ENCODE measurements around the gene ATP8B1. TPM values are rescaled to one million over a fixed set of nuclear protein-coding genes. Genes with fewer than 3 reads are reported as not detected.

The ATP8B1 gene
- total RNA-seq, 1 experiment from 2014 or later = 62.3 TPM

DNA sequence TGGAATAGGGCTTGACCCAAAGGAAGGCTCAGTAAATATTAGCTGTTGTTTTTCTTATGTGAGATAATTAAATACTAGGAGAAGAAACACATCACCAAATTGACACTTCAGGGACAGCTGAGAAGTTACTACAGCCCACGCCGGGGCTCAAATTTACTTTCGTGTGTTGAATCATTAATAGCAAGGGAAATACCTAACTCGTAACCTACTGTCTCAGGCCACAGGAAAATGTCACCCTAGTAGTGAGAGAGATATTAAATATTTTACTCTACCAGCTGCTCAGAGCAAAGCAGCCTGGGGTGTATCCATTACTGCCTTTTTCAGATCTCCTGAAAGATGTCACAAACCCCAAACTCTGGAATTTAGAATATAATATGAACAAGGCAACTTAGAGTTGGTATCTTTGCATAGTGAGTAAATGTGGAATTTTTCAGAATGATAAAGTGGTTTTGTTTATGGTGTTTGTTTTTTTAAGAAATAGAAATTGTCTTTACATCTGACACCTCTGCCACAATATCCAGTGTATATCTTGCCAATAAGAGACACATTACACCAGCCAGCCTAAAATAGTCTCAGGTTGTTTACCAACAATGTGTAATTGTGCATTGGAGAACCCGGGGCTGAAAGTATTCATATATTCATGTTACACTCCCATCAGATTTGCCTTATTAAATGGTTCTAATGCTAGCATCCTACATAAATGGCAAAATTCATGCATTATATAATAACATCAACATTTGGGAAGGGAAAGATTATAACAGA is 48.4 kb downstream of the ATP8B1 start:
- peaks cover 6% of the 10 kb centered on the region for H3K36me3 Mint-ChIP-seq (ENCODE audit: insufficient read depth, unreplicated experiment)
- H3K4me1 Mint-ChIP-seq (ENCODE audit: low read depth, unreplicated experiment) = peaks cover 34% of the 10 kb centered on the region
- intact Hi-C loops (cut with micrococcal nuclease; ENCODE audit: unreplicated experiment) = no loop called here
- peaks cover 4% of the 10 kb centered on the region for H3K9me3 Mint-ChIP-seq (ENCODE audit: low read depth, unreplicated experiment)
- no peak overlapping the region for H3K4me3 Mint-ChIP-seq (ENCODE audit: low read depth, unreplicated experiment)
- no peaks in the 10 kb centered on the region for H3K27me3 Mint-ChIP-seq (ENCODE audit: unreplicated experiment)
- TF ChIP-seq, protein P1, sequence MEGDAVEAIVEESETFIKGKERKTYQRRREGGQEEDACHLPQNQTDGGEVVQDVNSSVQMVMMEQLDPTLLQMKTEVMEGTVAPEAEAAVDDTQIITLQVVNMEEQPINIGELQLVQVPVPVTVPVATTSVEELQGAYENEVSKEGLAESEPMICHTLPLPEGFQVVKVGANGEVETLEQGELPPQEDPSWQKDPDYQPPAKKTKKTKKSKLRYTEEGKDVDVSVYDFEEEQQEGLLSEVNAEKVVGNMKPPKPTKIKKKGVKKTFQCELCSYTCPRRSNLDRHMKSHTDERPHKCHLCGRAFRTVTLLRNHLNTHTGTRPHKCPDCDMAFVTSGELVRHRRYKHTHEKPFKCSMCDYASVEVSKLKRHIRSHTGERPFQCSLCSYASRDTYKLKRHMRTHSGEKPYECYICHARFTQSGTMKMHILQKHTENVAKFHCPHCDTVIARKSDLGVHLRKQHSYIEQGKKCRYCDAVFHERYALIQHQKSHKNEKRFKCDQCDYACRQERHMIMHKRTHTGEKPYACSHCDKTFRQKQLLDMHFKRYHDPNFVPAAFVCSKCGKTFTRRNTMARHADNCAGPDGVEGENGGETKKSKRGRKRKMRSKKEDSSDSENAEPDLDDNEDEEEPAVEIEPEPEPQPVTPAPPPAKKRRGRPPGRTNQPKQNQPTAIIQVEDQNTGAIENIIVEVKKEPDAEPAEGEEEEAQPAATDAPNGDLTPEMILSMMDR (IDR thresholded peaks at IDR 0.05; ENCODE audit: unreplicated experiment) = no peak
- CTCF ChIA-PET = no interaction called here
- H3K27ac Mint-ChIP-seq (ENCODE audit: unreplicated experiment) = peak overlapping the region; percentile 30
- no peak for DNase-seq
- no TSS peak for BruUV-seq (replicated peaks)

DNA sequence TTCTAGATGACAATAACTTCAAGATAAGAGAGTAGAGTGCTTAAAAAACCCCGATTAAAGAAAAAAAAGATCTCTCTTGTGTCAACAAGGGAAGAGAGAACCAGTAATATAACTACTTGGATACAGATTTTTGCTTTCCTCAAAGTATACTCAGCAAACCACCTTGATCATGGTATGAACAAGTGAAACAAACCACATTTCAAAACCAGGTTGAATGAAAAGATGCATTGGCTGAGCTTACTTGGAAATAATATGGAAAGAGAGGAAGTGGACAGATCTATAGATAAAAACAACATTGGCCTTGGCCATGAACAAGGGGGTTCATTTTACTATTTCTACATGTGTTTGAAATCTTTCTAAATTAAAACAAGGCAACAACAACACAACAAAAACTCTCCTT is 50.1 kb downstream of the ATP8B1 start:
- Mint-ChIP-seq H3K36me3 (ENCODE audit: insufficient read depth, unreplicated experiment) (peaks cover 18% of the 10 kb centered on the region), H3K9me3 (ENCODE audit: low read depth, unreplicated experiment) (peaks cover 4% of the 10 kb centered on the region), H3K4me1 (ENCODE audit: low read depth, unreplicated experiment) (peaks cover 48% of the 10 kb centered on the region), H3K27me3 (ENCODE audit: unreplicated experiment) (no peaks in the 10 kb centered on the region), H3K27ac (ENCODE audit: unreplicated experiment) (peak overlapping the region; percentile 78), H3K4me3 (ENCODE audit: low read depth, unreplicated experiment) (peak overlapping the region; percentile 34)
- intact Hi-C loops (cut with micrococcal nuclease; ENCODE audit: unreplicated experiment) = no loop called here
- BruUV-seq (replicated peaks) = no TSS peak
- CTCF ChIA-PET = interaction anchor here (0.8 kb wide), 1 partner anchor 15 kb away, joined by 16 read pairs; no protein-coding TSS in a partner anchor
- TF ChIP-seq, protein P1 (IDR thresholded peaks at IDR 0.05; ENCODE audit: unreplicated experiment) = no peak
- no peak for DNase-seq

DNA sequence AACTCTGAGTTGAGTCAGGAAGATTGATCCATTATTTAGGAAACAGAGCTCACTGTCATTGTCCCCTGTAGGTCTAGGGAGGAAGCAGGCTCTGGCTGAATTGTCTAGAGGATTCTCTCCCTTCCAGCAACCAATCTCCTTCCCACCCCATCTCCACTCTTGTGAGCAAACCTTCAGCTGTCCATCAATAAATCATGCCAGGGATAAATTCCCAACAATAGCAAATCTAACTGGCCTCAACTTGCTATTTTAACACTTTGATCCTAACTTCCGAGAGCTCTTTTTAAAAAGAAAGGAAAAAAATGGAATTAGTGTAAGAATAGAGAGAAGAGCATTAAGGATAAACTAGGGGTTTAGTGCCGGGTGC is 53.5 kb downstream of the ATP8B1 start:
- intact Hi-C loops (cut with micrococcal nuclease; ENCODE audit: unreplicated experiment) = loop anchor here (2.0 kb wide), 1 partner anchor 51 kb away; no protein-coding TSS in a partner anchor
- TF ChIP-seq, protein P1 (IDR thresholded peaks at IDR 0.05; ENCODE audit: unreplicated experiment) = no peak
- Mint-ChIP-seq H3K27ac (ENCODE audit: unreplicated experiment) (peak overlapping the region; percentile 45), H3K36me3 (ENCODE audit: insufficient read depth, unreplicated experiment) (peaks cover 18% of the 10 kb centered on the region), H3K4me1 (ENCODE audit: low read depth, unreplicated experiment) (peaks cover 36% of the 10 kb centered on the region), H3K9me3 (ENCODE audit: low read depth, unreplicated experiment) (no peaks in the 10 kb centered on the region), H3K27me3 (ENCODE audit: unreplicated experiment) (no peaks in the 10 kb centered on the region), H3K4me3 (ENCODE audit: low read depth, unreplicated experiment) (peak overlapping the region; percentile 12)
- CTCF ChIA-PET = no interaction called here
- no peak for DNase-seq
- BruUV-seq (replicated peaks) = no TSS peak

DNA sequence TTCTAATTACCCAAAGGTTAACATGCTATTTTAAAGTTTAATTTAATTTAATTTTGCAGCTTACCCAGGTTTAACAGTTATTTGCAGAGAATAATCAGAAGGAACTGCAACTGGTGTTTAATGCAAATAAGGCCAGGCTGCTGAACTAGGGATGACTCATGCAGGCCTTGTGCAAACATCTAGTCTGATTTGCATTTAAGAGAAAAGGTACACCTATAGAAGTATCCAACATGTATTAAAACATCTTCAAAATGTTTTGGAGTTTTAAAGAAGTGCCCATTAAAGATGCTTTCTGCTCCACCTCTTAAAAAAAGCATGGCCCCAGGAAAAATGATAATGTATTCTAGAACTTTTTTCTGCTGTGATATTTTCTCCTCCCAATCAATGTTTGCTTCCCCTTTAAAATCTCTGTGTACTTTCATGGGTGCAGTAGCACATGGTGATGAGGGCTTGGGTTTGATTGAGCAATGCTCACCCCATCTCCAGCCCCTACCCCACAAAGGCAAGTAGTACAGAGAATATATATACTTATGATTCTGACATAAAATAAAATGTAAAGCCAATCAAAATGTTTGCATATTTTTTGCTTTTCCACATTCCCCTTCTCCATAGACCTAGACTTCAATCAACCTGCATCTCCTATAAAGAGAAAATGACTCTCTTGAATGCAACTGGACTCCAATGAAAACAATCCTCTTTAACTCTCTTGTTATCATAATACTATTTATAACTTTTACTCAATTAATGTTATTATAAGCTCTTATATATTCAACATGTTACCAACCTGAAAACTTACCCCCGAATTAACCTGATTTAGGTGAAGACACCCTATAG is 54.1 kb downstream of the ATP8B1 start:
- peak overlapping the region; percentile 14 for H3K4me3 Mint-ChIP-seq (ENCODE audit: low read depth, unreplicated experiment)
- peaks cover 18% of the 10 kb centered on the region for H3K36me3 Mint-ChIP-seq (ENCODE audit: insufficient read depth, unreplicated experiment)
- TF ChIP-seq, protein P1 (IDR thresholded peaks at IDR 0.05; ENCODE audit: unreplicated experiment) = no peak
- intact Hi-C loops (cut with micrococcal nuclease; ENCODE audit: unreplicated experiment) = loop anchor here (2.0 kb wide), 1 partner anchor 52 kb away; no protein-coding TSS in a partner anchor
- CTCF ChIA-PET = interaction anchor here (0.6 to 2.2 kb wide), 3 partner anchors 11 to 127 kb away, joined by 3 to 11 read pairs (median 3); no protein-coding TSS in a partner anchor
- no peaks in the 10 kb centered on the region for H3K9me3 Mint-ChIP-seq (ENCODE audit: low read depth, unreplicated experiment)
- peak; percentile 46 for DNase-seq
- H3K27ac Mint-ChIP-seq (ENCODE audit: unreplicated experiment) = peak overlapping the region; percentile 45
- peaks cover 30% of the 10 kb centered on the region for H3K4me1 Mint-ChIP-seq (ENCODE audit: low read depth, unreplicated experiment)
- BruUV-seq (replicated peaks) = no TSS peak
- no peaks in the 10 kb centered on the region for H3K27me3 Mint-ChIP-seq (ENCODE audit: unreplicated experiment)
